NCI-H1105 treated with DMSO at 0.1 percent for 48 hours (cell line): Measurements from ENCODE around the gene TMPRSS13.
A peak's percentile ranks its signal among the peaks of the same experiment; 100 is the strongest.

Source experiments
- DNase-seq: peaks from one replicate; lab custom pipeline; 2025; lab: John Stamatoyannopoulos, UW

TMPRSS13 gene

DNA sequence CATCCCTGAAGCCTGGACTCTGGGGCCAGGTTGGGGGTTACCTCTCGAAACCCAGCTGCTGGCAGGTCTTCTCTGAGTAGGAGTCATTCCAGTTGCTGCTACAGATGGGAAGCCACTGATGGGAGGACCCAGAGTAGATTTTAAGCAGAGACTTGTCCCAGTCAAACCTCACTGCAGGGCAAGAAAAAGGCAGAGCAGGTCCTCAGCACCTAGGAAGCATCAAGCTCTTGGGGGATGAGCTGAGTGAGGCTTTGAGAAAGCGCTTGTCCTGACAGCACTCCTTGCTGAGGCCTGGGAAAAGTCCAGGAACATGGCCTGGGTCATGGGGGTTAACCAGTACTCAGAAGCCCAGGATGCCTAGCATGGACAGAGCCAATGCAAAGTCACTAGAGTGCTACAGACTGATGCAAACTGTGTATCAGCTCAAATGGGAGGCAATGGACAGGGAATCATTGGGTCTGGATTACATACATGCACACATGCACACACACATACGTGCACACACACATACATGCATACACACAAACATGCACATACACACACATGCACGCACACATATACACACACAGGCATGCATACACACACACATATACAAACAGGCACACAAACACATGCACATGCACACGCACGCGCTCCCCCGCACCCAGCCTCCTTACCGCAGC, 15.3 kb downstream of the TMPRSS13 start:
- no peak for DNase-seq

DNA sequence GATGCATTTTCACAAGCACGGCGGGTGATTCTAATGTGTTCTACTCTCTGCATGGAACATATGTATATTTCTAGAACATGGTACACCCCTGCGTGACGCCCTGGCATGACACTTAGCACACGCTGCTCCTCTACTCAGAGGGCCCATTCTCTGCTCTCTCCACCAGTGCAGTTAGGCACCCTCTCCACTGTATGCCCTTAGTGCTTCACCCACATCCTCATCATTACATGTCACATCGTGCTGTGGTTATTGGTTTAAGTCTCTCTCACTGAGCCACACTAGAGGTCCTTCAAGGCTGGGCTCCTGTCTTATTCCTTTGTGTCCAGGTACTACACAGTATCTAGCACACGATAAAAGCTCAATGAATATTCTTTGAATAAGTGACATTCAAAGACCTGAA, 16.7 kb downstream of the TMPRSS13 start:
- no peak for DNase-seq

DNA sequence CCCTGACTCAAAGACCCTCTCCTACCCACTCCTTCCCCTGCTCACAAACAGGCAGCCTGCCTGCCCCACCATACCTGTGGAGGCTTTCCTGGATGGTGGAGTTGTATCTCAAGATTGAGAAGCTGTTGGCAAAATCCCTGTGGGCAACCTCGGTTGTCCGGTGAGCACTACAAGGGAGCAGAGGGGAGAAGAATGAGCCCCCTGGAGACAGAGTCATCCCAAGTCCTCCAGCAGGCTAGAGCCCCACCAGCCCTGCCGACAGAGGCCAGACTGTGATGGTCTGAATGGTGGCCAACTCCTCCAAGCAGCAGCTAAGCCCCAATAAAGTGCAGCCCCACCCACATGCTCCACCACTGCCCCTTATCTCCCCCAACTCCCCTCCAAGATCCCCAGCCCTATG, 17.5 kb downstream of the TMPRSS13 start:
- DNase-seq: no peak

DNA sequence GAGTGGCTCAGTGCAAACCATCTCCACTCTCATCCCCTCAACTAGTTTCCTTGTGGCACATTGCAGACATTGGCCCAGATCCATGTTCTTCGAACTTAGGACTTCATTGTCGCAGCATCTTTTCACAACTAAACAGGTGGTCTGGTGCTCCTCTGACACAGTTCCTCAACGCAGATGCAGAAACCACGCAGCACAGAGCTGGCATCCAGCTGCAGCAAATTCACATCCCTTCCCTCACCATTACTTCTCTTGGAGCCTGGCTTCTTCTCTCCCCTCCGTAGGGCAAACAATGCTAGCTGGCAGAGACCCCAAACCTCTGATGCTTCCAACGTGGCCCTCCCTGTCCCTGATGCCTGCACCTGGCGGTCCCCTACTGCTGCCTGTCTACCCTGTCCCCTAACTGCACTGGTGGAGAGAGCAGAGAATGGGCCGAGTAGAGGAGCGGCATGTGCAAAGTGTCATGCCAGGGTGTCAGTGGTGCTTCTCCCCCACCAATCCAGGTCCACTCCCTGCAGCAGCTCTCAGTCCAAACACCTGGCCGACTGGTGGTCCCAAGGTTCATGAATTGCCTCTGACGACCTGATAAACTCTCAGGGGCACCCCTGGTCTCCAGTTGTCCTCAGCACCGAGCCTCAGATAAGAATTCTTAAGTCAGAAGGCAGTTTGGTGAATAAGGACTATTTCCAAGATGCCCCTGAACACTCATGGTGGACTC, 18.1 kb downstream of the TMPRSS13 start:
- DNase-seq: no peak

DNA sequence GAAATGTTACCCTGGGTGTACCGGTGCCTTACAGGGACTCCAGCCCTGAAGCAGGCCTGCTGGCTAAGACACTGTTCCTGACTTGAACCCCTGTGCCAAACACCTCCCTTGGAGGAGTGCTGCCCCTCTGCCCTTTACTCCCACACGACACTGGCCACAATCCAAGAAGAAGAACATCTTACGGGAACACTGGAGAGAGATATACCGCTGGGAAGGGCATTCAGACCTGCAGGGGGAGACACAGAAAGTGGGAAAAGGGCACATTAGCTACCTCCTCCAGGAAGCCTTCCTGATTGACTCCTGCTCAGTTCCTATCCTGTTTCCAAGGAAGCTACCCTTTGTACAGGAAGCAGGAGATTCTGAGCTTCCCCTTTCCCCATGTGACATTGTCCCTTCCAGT, 18.7 kb downstream of the TMPRSS13 start:
- DNase-seq: no peak

DNA sequence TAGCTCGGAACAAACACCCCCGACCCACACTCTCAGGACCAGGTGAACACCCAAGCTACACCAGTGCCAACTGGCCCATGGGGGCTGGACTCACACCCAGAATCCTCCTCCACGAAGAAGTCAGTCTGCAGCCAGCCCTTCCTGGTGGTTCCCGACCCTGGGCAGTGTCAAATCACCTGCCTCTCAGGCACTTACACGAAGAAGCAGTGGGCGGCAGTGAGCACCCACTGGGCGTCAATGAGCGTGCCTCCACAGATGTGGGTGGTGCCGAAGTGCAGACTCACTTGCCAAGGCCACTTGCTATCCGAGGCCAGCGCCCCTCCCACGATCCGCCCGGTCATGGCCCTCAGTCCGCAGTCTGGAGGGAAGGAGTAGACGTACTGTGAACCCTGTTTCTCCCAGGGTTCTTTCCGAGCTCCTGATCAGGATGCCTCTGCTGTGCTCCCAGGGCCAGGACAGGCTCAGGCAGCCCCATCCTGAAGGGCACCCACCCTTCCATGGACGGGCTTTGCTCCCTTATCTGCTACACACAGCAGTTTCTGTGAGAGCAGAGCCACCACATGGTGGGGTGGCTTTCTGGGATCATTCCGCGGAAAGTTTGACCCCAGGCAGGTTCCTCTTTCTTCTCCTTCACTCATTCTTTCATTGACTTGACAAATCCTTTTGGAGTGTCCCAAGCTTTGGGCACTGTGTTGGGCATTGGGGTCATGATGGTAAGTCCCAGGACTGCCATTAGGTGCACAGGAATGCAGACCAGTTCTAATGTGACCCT, 19.4 kb downstream of the TMPRSS13 start:
- DNase-seq: no peak

DNA sequence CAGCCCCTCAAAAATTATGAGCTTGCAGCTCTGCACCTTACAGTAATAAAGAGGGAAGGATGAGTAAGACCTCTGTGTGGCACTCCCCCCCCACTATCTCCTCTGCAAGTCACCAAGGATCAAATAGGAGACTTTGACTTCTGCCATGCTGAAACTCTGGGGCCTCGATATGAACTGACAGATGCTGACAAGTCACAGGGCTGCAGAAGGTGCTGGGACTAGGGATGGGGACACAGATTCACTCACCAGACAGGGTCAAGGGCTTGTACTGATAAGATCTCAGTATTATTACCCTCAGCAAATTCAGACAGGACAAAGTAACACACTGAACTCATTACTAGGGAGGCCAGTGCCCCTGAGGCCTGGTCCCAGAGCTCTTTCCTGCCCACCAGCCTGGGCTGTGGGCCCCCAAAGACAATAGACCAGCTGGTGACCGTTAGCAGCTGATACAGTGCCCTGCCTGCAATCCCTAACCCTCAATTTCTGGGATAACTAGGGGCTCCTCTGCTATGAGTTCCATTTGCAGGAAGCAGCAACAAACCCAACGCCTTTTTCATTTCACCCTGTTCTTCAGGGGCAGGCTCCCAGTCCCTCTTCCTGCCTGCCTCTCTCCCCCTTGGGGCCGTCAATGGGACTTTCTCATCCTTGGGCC, 20.1 kb downstream of the TMPRSS13 start:
- no peak for DNase-seq

DNA sequence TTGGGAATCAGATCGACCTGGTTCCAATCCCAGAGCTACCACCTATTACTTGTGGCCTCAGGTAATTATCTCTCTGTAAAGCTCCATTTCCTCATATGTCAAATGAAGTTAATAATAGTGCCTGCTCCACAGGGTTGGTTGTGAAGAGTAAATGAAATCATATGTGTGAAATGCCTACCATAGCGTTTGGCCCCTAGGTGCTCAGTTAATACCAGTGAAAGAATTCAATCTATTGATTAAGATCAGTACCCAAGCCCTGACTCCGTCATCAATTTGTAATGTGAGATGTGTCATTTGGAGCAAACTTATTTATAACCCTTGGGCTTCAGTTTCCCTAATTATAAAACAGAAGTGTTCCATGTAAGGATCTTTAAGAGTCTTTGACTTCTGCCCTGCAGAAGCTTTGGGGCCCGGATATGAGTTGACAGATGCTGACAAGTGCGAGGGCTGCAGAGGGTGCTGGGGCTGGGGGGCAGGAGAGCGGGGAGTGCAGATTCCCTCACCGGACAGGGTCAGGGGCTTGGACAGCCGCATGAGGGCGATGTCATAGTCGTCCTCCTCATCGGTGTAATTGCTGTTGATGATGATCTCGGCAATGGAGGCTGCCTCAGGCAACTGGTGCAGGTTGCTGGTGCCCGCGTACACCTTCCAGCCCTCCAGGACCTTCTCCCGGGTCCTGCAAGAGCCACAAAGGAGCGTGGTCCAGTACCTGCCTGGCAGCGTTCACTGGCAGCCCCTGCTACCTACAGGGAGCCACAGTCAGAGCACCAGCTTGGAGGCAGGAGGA, 20.9 kb downstream of the TMPRSS13 start:
- DNase-seq: no peak

DNA sequence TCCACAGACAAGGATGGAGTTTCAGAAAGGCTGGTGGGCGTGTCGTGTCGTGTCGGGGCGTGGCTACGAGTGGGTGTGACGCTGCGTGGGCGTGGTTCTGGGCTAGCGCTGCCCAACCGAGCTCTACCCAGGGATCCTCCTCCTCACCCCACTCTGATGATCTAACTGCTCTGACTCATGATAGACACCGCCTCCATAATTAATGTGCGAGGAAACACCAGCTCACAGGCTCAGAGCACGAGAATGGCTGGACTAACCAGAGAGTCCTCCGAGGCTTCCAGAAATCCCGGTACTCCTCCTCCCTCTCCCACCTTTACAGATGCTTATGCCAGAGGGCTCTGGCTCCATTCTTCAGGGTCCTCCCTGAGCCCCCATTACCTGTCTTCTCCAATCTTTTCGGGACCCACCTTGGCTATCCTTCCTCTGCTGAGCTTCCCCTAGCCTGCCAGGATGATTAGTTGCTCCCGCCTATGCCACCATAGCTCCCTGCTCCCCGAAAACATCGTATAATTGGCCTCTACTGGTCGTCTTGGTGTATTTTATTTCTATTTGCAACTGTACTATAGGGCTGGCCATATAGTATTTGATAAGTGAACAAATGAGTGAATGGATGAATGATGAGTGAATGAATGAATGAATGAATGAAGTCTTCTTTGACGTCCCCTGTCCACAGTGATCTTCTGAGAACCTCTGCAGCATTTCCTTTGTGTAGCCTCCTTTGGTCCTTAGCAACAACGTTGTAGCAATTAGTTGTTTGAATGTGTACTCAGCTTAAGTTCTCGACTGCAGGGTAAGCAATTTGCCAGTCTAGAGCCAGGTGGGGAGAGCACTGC, 21.7 kb downstream of the TMPRSS13 start:
- DNase-seq: peak; percentile 99

DNA sequence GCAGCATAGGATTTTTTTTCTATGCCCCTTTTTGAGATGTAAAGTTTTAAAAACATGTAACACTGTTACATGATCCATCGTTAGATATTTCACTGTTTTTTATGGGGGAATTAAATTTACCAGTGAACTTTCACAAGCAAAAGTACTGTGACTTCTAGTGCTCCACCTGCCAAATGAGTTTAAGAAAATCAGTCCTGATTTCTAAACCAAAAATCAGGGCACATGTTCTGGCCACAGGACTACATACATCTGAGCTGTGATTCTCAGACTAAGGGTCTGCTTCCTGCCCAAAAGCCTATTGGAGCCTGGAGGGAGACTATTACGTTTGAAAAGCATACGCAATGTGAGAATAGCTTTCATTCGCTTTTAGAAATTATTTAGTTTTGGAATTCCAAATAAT, 22.5 kb downstream of the TMPRSS13 start:
- no peak for DNase-seq

DNA sequence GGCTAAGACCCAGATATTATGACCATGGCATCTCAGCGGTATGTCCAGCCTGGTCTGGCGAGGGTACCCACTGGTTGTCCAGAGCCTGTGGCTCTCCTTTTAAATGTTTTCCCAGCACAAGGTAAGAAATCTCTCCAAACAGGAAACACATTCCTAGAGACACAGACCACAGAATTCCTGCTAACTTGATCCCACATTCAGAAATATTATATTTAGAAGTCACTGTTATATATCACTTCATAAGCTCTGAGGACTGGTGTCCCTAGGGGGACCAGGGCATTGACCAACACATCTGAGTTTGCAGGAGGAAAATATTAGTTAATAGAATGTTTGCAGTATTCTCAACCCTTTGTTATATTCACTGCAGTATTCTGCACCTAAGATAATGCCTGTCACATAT, 23.1 kb downstream of the TMPRSS13 start:
- DNase-seq: no peak

DNA sequence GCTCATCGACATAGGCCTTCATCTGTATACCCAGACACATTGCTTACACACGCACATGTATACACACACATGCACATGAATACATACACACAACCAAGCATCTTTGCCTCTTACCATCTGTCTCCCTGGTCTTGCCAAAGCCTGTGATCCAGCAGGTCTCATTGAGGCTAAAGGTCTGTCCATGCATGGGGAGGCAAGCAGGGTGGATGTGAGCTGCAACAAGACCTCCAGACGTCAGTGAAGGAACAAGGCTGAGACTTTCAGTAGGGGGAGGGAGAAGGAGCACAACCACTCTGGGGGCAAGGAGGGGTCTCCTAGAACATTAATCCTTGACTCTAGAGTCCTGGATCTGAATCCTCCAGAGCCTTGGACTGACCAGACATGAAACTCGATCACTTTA, 23.7 kb downstream of the TMPRSS13 start:
- no peak for DNase-seq

DNA sequence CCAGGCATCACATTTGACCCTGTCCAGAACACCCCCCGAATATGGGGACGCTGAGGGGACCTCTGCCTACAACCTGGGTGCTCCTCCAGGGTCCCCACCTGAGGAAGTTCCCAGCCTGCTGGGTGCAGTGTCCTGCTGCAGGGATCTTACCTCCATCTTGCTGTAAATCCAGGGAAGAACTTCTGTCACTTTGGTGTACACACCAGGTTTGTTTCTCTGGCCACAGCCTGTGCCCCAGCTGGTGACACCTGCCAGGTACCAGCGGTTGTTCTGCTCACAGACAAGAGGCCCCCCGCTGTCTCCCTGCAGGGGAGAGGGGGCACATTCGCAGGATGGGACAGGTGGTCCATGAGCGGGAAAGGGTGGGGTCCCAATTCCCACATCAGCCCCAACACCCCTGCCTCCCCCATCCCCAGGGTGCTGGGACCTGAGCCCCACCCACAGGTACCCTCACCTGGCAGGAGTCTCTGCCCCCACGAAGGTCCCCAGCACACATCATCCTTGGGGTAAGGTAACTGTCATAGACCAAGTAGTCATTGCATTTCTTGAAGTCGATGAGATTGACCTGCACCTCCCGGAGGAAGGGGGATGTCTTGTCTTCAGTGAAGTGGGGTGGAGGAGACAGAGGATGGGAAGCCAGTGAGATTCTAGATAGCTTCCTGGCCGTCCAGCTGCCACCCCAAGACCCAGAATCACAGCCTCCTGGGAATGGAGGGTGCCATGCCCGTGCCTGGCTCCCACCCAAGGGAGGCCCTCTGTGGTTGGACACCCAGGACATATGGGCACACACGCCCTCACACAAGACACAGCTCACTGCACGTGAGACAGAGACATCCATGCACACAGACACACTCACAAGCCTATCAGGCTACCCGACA, 25.5 kb downstream of the TMPRSS13 start:
- DNase-seq: no peak

DNA sequence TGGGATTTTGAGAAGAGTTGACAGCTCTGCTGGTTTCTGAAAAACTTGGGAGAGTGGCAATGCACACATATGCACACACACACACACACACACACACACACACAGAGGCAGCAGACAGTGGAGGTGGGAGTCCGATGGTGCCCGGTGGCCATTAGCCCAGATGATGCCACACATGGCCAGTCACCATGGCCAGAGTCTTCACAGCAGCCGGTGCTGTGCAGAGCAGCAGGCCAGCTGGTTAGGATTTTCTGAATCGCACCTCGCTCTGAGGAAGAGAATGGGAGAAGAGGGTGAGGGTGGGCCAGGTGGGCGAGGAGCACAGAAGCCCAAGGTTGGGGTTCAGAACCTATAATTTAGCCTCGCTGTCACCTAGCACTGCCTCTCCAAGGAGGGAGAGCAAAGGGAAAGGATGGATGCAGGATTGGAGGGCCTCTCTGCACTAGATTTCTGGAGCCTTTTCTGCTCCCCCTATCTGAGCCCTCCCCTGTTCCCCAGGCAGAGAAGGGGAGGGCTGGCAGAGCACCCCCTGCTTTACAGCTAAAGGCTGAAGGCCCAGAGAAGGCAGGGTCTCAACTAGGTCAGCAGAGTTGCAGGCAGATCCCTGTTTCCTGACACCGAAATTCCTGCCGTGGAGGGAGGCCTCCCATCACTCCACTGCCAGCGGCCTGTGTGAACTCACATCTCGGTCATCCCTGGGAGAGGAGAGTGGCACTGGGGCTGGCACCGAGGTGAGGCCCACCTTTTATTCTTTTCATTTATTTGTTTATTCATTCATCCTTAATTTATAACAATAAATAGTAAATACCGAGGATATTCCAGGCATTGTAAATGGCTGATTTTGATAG, 27.0 kb downstream of the TMPRSS13 start:
- DNase-seq: no peak

DNA sequence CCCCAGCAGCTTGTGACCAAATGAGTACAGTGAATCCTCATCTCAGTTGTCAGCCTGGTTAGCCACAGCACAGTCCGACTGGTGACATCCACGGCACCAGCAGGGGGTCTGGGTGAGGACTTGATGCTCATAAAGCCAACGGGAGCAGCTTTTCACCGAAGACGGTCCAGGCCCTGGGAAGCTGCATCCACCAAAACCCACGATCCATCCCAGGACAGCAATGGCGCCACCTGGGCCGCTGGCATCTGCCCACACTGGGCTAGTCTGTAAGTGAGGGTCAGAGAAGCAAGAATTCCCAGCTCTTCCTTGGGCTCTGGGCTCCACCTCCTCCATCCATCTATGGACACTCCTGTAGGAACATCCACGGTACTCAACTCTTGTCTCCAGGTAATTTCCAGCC, 27.6 kb downstream of the TMPRSS13 start:
- DNase-seq: no peak

DNA sequence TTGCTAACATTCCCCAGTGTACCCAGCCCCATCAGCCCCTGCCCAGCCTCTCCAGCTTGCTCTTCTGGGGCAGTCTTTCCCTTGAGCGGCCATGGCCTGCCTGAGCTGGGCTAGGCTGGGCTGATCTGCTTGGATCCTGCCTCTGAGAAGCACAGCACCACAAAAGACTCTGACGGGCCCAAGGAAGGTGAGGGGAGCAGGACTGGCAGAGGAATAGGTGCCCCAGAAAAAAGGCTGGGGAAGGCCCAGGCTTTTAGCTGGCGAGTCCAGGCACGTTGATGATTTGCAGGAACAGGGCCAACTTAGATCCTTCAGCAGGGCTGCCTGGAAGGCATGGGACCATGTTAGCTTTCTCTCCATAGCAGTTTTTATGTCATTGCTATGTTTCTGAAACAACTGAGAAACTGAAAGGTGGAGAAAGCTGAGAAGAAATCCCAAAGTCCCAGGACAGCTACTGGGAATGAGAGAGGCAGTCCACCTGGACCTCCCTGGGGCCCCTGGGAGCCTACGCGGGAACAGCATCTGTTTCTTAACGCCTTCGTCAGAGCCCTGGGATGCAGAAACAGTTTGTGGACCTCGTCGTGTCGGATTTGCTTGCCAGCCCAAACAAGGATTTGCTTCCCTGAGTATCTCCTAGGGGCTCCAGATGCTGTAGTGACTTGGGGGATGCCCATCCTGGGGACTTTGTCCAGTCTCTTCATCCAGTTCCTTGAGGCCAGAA, 28.3 kb downstream of the TMPRSS13 start:
- DNase-seq: peak; percentile 57

DNA sequence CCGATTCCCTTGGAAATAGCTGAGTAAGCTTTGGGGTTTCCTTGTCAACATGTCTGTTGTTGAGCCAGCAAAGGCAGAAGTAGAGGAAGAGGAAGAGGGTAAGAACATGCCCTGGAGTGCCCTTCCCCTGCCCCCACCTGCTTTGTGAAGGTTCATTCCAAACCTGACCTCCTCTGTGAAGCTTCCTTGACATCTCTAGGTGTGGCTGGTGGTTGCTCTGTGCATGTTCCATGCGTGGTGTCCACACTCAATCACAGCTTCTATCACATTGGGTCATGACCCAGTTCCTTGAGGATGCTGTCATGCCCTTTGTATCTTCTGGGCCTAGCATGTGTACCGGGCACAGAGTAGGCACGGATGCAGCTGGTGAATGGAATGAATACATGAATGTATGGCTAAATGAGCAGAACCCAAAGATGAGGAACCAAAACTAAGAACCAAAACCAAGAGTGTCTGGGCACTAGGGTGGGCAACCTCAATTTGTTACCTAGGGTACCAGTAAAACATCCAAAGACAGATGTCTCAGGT, 29.0 kb downstream of the TMPRSS13 start:
- no peak for DNase-seq

DNA sequence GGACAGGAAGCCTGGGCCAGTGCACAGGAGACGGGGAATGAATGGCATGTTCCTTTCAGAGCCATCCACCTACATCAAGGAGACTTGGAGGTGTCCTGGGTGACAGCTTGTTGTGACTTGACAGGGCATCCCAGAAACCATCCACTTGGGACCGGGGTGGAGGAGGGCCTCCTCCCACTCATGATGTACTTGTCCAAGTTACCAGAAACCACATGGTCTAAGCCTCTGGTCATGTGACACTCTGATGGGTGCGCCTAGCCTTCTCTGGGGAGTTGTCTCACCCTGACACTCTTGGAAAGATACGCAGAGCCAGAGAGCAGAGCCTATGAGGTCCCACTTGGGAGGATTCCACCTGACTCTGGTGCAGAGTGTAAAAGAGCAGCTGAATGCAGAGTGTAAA, 31.1 kb downstream of the TMPRSS13 start:
- DNase-seq: no peak
